ENCODE results near the gene CIB1.
A peak's percentile ranks its signal among the peaks of the same experiment; 100 is the strongest.

- TF ChIP-seq EZH2phosphoT487 (IDR thresholded peaks at IDR 0.05; ENCODE audit: borderline replicate concordance, low read depth), result no peak
- TF ChIP-seq, protein P1, sequence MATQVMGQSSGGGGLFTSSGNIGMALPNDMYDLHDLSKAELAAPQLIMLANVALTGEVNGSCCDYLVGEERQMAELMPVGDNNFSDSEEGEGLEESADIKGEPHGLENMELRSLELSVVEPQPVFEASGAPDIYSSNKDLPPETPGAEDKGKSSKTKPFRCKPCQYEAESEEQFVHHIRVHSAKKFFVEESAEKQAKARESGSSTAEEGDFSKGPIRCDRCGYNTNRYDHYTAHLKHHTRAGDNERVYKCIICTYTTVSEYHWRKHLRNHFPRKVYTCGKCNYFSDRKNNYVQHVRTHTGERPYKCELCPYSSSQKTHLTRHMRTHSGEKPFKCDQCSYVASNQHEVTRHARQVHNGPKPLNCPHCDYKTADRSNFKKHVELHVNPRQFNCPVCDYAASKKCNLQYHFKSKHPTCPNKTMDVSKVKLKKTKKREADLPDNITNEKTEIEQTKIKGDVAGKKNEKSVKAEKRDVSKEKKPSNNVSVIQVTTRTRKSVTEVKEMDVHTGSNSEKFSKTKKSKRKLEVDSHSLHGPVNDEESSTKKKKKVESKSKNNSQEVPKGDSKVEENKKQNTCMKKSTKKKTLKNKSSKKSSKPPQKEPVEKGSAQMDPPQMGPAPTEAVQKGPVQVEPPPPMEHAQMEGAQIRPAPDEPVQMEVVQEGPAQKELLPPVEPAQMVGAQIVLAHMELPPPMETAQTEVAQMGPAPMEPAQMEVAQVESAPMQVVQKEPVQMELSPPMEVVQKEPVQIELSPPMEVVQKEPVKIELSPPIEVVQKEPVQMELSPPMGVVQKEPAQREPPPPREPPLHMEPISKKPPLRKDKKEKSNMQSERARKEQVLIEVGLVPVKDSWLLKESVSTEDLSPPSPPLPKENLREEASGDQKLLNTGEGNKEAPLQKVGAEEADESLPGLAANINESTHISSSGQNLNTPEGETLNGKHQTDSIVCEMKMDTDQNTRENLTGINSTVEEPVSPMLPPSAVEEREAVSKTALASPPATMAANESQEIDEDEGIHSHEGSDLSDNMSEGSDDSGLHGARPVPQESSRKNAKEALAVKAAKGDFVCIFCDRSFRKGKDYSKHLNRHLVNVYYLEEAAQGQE (IDR thresholded peaks at IDR 0.05; ENCODE audit: low read depth, low read length), result no peak
- TF ChIP-seq JUND (IDR thresholded peaks at IDR 0.05), result no peak
- no peak for TF ChIP-seq CTCF (IDR thresholded peaks at IDR 0.05)
- peak; percentile 32; the same call in 1 of the 2 replicates for TF ChIP-seq RAD21 (IDR thresholded peaks at IDR 0.05; ENCODE audit: low read length)
- peak in 1 of 2 experiments; percentile 66; a peak in 2 of 4 replicates for TF ChIP-seq EP300 (IDR thresholded peaks at IDR 0.05; ENCODE audit: borderline replicate concordance in 1 of 2, low read depth in 1 of 2, low read length in 1 of 2)
- TF ChIP-seq POLR2AphosphoS5 (IDR thresholded peaks at IDR 0.05; ENCODE audit: low read depth, low read length), result no peak
- no peak for TF ChIP-seq NRF1 (IDR thresholded peaks at IDR 0.05; ENCODE audit: low read depth, low read length)
- TF ChIP-seq, protein P2, sequence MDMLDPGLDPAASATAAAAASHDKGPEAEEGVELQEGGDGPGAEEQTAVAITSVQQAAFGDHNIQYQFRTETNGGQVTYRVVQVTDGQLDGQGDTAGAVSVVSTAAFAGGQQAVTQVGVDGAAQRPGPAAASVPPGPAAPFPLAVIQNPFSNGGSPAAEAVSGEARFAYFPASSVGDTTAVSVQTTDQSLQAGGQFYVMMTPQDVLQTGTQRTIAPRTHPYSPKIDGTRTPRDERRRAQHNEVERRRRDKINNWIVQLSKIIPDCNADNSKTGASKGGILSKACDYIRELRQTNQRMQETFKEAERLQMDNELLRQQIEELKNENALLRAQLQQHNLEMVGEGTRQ (IDR thresholded peaks at IDR 0.05; ENCODE audit: borderline replicate concordance, low read depth, low read length), result no peak
- no peak for TF ChIP-seq GABPA (IDR thresholded peaks at IDR 0.05; ENCODE audit: low read depth)
- no peak for TF ChIP-seq RFX5 (IDR thresholded peaks at IDR 0.05; ENCODE audit: low read length)
- TF ChIP-seq MXI1 (IDR thresholded peaks at IDR 0.05; ENCODE audit: low read depth, low read length), result peak; percentile 73
- 0 out of 2 replicates have a peak, but pooled peaks have one; percentile 2 for TF ChIP-seq SMC3 (IDR thresholded peaks at IDR 0.05; ENCODE audit: low read depth, low read length)
- peak; percentile 86 for TF ChIP-seq CHD2 (IDR thresholded peaks at IDR 0.05; ENCODE audit: low read length, partially characterized antibody)
Observed at GRCh38 chr15:90191794-90192509, 41.8 kb downstream of the CIB1 start.

Data from SK-N-SH (cell line).